CD14-positive monocyte (primary cell): Measurements from ENCODE around the gene STAT3. TPM values are rescaled to one million over a fixed set of nuclear protein-coding genes. Genes with fewer than 3 reads are reported as not detected.

Source experiments
- DNase-seq, 3 donors: peaks; one replicate each; pipeline ENCODE4 v3.0.0-alpha.2; 2011 to 2022
- H2AFZ ChIP-seq: 2 replicates; pipeline ENCODE4 v1.6.0; 2012; ENCODE audit warnings: mild to moderate bottlenecking, low read depth, low read length, inconsistent platforms; ENCODE audit not compliant: insufficient read depth, poor library complexity, severe bottlenecking
- H3K27ac ChIP-seq, 2 donors: 1 replicate in 1 of 2; 2 replicates in 1 of 2; pipeline ENCODE4 v1.5.1; 2012 to 2013; ENCODE audit warnings: low read length in 2 of 2, control low read depth in 1 of 2, inconsistent platforms in 1 of 2, low read depth in 1 of 2, mild to moderate bottlenecking in 1 of 2
- H3K27me3 ChIP-seq, 2 donors: one replicate each; pipeline versions ENCODE4 v1.6.0 to v1.6.1; 2011 to 2013; ENCODE audit warnings: low read length in 2 of 2; ENCODE audit not compliant: control insufficient read depth in 2 of 2, insufficient read depth in 2 of 2
- H3K36me3 ChIP-seq, 2 donors: replicated peaks in 1 of 2; 1 replicate in 1 of 2; 2 replicates in 1 of 2; pipeline versions ENCODE4 v1.5.1 to v1.6.1; 2012 to 2013; ENCODE audit warnings: low read length in 2 of 2, control low read depth in 1 of 2, inconsistent platforms in 1 of 2, mild to moderate bottlenecking in 1 of 2; ENCODE audit not compliant: insufficient read depth in 2 of 2, control insufficient read depth in 1 of 2
- H3K4me1 ChIP-seq, 2 donors: 1 replicate in 1 of 2; 2 replicates in 1 of 2; pipeline versions ENCODE4 v1.5.1 to v1.6.1; 2012 to 2013; ENCODE audit warnings: low read length in 2 of 2, control low read depth in 1 of 2, inconsistent platforms in 1 of 2, mild to moderate bottlenecking in 1 of 2, moderate library complexity in 1 of 2; ENCODE audit not compliant: insufficient read depth in 2 of 2, control insufficient read depth in 1 of 2
- H3K4me2 ChIP-seq: replicated peaks from 2 replicates; pipeline ENCODE3; 2012; ENCODE audit warnings: low read length, moderate library complexity, mild to moderate bottlenecking; ENCODE audit not compliant: poor library complexity, severe bottlenecking; ENCODE audit errors: extremely low read depth
- H3K4me3 ChIP-seq, 3 experiments: fragments of 200-600 bp in 1 of 3; sonication (generic) in 1 of 3; replicated peaks in 1 of 3; 1 replicate in 2 of 3; 2 replicates in 1 of 3; pipeline ENCODE4 v1.5.1; 2011 to 2013; ENCODE audit warnings: low read length in 3 of 3, mild to moderate bottlenecking in 3 of 3, control low read depth in 2 of 3, low read depth in 2 of 3, inconsistent platforms in 1 of 3, moderate library complexity in 1 of 3
- H3K79me2 ChIP-seq: 2 replicates; pipeline ENCODE4 v1.6.0; 2012; ENCODE audit warnings: mild to moderate bottlenecking, control low read depth, inconsistent platforms, low read length, moderate library complexity; ENCODE audit not compliant: insufficient read depth
- H3K9ac ChIP-seq: 2 replicates; pipeline ENCODE4 v1.6.0; 2017; ENCODE audit warnings: low read length, mild to moderate bottlenecking; ENCODE audit not compliant: insufficient read depth, poor library complexity, severe bottlenecking
- H3K9me3 ChIP-seq, 2 donors: replicated peaks in 1 of 2; 1 replicate in 1 of 2; 2 replicates in 1 of 2; pipeline versions ENCODE4 v1.5.1 to v1.6.1; 2012 to 2013; ENCODE audit warnings: low read length in 2 of 2, control low read depth in 1 of 2; ENCODE audit not compliant: control insufficient read depth in 1 of 2, insufficient read depth in 1 of 2
- H4K20me1 ChIP-seq: 2 replicates; pipeline ENCODE4 v1.6.0; 2012; ENCODE audit warnings: mild to moderate bottlenecking, low read length, control low read depth, moderate library complexity; ENCODE audit not compliant: insufficient read depth
- H3K27ac Mint-ChIP-seq, 7 donors: one replicate each; pipeline ENCODE4 v1.8.0; 2020; ENCODE audit warnings: mild to moderate bottlenecking in 7 of 7, mixed read lengths in 7 of 7, moderate library complexity in 6 of 7, inconsistent platforms in 2 of 7
- H3K27me3 Mint-ChIP-seq, 3 donors: one replicate each; pipeline ENCODE4 v1.8.0; 2021 to 2022; ENCODE audit warnings: low read depth in 3 of 3, mild to moderate bottlenecking in 3 of 3, mixed read lengths in 3 of 3, moderate library complexity in 3 of 3, inconsistent platforms in 1 of 3
- H3K36me3 Mint-ChIP-seq, 2 donors: one replicate each; pipeline ENCODE4 v1.8.0; 2020; ENCODE audit warnings: mixed read lengths in 2 of 2, inconsistent platforms in 1 of 2, mild to moderate bottlenecking in 1 of 2
- H3K4me1 Mint-ChIP-seq: one replicate; pipeline ENCODE4 v1.8.0; 2020; ENCODE audit warnings: mild to moderate bottlenecking, mixed read lengths
- H3K4me3 Mint-ChIP-seq, 2 donors: one replicate each; pipeline ENCODE4 v1.8.0; 2020; ENCODE audit warnings: mild to moderate bottlenecking in 2 of 2, mixed read lengths in 2 of 2, moderate library complexity in 1 of 2
- H3K9me3 Mint-ChIP-seq, 7 donors: one replicate each; pipeline ENCODE4 v1.8.0; 2020 to 2022; ENCODE audit warnings: mixed read lengths in 7 of 7, mild to moderate bottlenecking in 6 of 7, moderate library complexity in 6 of 7, inconsistent platforms in 2 of 7
- CTCF ChIP-seq: fragments of 200-600 bp; IDR thresholded peaks from one replicate; pipeline ENCODE4 v1.8.0; 2022; ENCODE audit warnings: antibody characterized with exemption, mild to moderate bottlenecking
- WGBS: methylation state at CpG from one replicate; pipeline ENCODE4 v1.1.5; 2013; ENCODE audit warnings: missing lambda C conversion rate; ENCODE audit not compliant: insufficient coverage; 5-methylcytosine and 5-hydroxymethylcytosine counted together
- intact Hi-C, 2 donors: fragments of 100-400 bp; cut with micrococcal nuclease; formaldehyde crosslinking; loops; one replicate each; pipeline versions ENCODE4 v1.15.0 to v1.15.1; 2023
- polyA plus RNA-seq, 3 donors: library from polyadenylated mRNA; depleted of rRNA in 1 of 3; unstranded in 2 of 3; stranded (reverse) in 1 of 3; fragments of 300-500 nt in 2 of 3; fragments of >200 nt in 1 of 3; fragmentation: Illumina TruSeq in 2 of 3; gene quantifications; 1 replicate in 2 of 3; 2 replicates in 1 of 3; pipeline ENCODE4 v1.2.3, GENCODE V29; 2012 to 2021

Gene STAT3
- polyA plus RNA-seq, 3 donors, result 73.0 to 155 (median 110) TPM

DNA sequence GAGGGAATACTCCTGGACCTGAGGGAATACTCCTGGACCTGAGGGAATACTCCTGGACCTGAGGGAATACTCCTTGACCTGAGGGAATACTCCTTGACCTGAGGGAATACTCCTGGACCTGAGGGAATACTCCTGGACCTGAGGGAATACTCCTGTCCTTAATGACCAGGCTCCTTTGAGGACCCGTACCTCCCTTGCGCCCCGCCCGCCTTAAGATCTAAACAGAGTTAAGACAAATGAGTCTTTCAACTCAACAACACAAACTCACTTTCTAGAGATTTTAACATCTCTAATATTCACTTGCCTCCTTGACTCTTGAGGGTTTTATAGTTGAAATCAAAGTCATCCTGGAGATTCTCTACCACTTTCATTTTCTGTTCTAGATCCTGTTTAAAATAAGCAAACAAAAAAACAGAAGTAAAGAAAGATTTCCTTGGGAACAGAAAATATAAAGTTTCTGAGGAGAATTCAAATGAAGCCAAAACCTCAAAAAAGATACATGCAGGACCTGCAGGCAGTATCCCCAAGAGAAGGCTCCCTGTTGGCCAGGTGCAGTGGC lies 49.7 kb downstream of the STAT3 start:
- H2AFZ ChIP-seq, result no peak overlapping the region
- Mint-ChIP-seq H3K36me3 (peaks cover 75 to 87% of the 10 kb centered on the region in 2 donors), H3K4me3 (peak overlapping the region in 1 of 2 donors; percentile 62), H3K4me1 (peaks cover 26% of the 10 kb centered on the region), H3K9me3 (no peaks in the 10 kb centered on the region), H3K27ac (peak overlapping the region in 5 of 7 donors; percentile 15 to 70 (median 57)), H3K27me3 (peaks cover 0 to 1% (median 0%) of the 10 kb centered on the region in 3 donors)
- peak overlapping the region; percentile 15 for H3K9ac ChIP-seq
- H4K20me1 ChIP-seq, result peaks cover 35% of the 10 kb centered on the region
- peak overlapping the region; percentile 36 to 70 for H3K27ac ChIP-seq
- H3K27me3 ChIP-seq, result no peaks in the 10 kb centered on the region
- DNase-seq, result no peak
- H3K79me2 ChIP-seq, result peaks cover 6% of the 10 kb centered on the region
- no peaks in the 10 kb centered on the region for H3K9me3 ChIP-seq
- peak overlapping the region; percentile 1 for H3K4me2 ChIP-seq
- no peak overlapping the region for H3K4me3 ChIP-seq
- intact Hi-C loops, result loop anchor here in 1 of 2 donors (5.0 kb wide), 1 partner anchor 49 kb away; the partner anchor contains the start of gene STAT3
- H3K4me1 ChIP-seq, result peaks cover 12 to 18% of the 10 kb centered on the region in 2 donors
- no CpG with 5 or more reads among the region's 4 CpGs for WGBS
- peaks cover 88 to 93% of the 10 kb centered on the region in 2 donors for H3K36me3 ChIP-seq
- no peak for TF ChIP-seq CTCF

GRCh38 chr17:42337442-42337841 lies 50.8 kb downstream of the STAT3 start:
- no peak for TF ChIP-seq CTCF
- Histone ChIP-seq H3K27me3 (no peaks in the 10 kb centered on the region), H3K79me2 (peaks cover 6% of the 10 kb centered on the region), H3K9ac (no peak overlapping the region), H3K4me1 (peaks cover 12 to 18% of the 10 kb centered on the region in 2 donors), H3K9me3 (no peaks in the 10 kb centered on the region), H3K27ac (peak overlapping the region; percentile 8 to 65), H2AFZ (no peak overlapping the region), H3K4me3 (no peak overlapping the region), H3K36me3 (peaks cover 89 to 93% of the 10 kb centered on the region in 2 donors), H4K20me1 (peaks cover 35% of the 10 kb centered on the region), H3K4me2 (no peak overlapping the region)
- peak overlapping the region in 6 of 7 donors; percentile 11 to 85 (median 66) for H3K27ac Mint-ChIP-seq
- peaks cover 76 to 87% of the 10 kb centered on the region in 2 donors for H3K36me3 Mint-ChIP-seq
- WGBS, result 38% methylated on average over 15 of the region's 15 CpGs
- H3K4me1 Mint-ChIP-seq, result peaks cover 23% of the 10 kb centered on the region
- H3K9me3 Mint-ChIP-seq, result no peaks in the 10 kb centered on the region
- peak; percentile 19 to 62 (median 60) for DNase-seq
- peaks cover 0 to 1% (median 0%) of the 10 kb centered on the region in 3 donors for H3K27me3 Mint-ChIP-seq
- peak overlapping the region in 1 of 2 donors; percentile 24 for H3K4me3 Mint-ChIP-seq
- intact Hi-C loops, result loop anchor here in 1 of 2 donors (5.0 kb wide), 1 partner anchor 50 kb away; the partner anchor contains the start of gene STAT3
